Stimulated activated effector memory CD8-positive, alpha-beta T cell treated with anti-CD3 and anti-CD28 coated beads, Interleukin-12 subunit alpha, Interleukin-12 subunit beta, amount 100 ng/mL, for 72 hours (primary cell): Measurements from ENCODE around the gene ADCY10.
"Not testable (repeated sequence)": the region's sequence is repeated elsewhere in the genome, so short reads cannot be mapped to it uniquely, and the experiment has no call there.

Experiments used
- ATAC-seq: fragments of 150-1000 bp; cut with Tn5 transposase; 2 replicates; pipeline ENCODE4 v1.10.0; 2021
- DNase-seq, 2 donors: peaks; one replicate each; pipeline ENCODE4 v3.0.0; 2021 to 2022; ENCODE audit warnings: low spot score in 2 of 2
- H3K27ac Mint-ChIP-seq: one replicate; pipeline ENCODE4 v1.8.0; 2022; ENCODE audit warnings: mild to moderate bottlenecking, mixed read lengths
- H3K36me3 Mint-ChIP-seq: one replicate; pipeline ENCODE4 v1.8.0; 2022; ENCODE audit warnings: mild to moderate bottlenecking, mixed read lengths
- H3K4me1 Mint-ChIP-seq: one replicate; pipeline ENCODE4 v1.8.0; 2022; ENCODE audit warnings: mixed read lengths
- H3K4me3 Mint-ChIP-seq: one replicate; pipeline ENCODE4 v1.8.0; 2022; ENCODE audit warnings: mild to moderate bottlenecking, mixed read lengths
- H3K9me3 Mint-ChIP-seq: one replicate; pipeline ENCODE4 v1.8.0; 2022; ENCODE audit warnings: mixed read lengths

Gene ADCY10

DNA sequence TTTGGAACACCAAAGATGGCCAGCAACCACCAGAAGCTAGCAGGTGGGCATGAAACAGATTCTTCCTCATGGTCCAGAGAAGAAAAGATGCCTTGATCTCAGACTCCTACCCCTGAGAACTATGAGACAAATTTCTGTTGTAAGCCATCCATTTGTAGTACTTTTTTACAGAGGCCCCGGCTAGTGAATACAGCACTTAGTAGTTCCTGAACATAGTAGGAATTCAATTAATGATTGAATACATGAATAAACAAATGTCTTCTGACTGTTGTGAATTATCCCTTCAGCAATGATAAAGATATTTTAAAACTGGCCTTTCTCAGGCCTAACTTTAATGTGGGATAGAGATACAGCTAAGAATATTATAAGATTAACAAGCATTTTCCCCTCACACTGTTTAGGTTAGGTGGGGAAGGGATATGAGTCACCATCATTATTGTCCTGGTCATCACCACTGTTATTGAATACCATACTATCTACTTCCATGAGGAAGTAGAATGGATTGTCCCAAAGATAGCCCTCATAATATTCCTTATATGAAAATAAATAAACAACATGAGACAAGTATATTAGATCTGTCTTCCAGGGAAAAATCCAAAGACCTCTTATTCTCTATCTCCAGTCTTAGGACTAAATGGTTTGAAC lies 51.4 kb downstream of the ADCY10 start:
- ATAC-seq: no peak
- no peak overlapping the region for H3K27ac Mint-ChIP-seq
- H3K9me3 Mint-ChIP-seq: no peaks in the 10 kb centered on the region
- H3K4me1 Mint-ChIP-seq: no peaks in the 10 kb centered on the region
- no peak overlapping the region for H3K4me3 Mint-ChIP-seq
- no peaks in the 10 kb centered on the region for H3K36me3 Mint-ChIP-seq
- no peak for DNase-seq

DNA sequence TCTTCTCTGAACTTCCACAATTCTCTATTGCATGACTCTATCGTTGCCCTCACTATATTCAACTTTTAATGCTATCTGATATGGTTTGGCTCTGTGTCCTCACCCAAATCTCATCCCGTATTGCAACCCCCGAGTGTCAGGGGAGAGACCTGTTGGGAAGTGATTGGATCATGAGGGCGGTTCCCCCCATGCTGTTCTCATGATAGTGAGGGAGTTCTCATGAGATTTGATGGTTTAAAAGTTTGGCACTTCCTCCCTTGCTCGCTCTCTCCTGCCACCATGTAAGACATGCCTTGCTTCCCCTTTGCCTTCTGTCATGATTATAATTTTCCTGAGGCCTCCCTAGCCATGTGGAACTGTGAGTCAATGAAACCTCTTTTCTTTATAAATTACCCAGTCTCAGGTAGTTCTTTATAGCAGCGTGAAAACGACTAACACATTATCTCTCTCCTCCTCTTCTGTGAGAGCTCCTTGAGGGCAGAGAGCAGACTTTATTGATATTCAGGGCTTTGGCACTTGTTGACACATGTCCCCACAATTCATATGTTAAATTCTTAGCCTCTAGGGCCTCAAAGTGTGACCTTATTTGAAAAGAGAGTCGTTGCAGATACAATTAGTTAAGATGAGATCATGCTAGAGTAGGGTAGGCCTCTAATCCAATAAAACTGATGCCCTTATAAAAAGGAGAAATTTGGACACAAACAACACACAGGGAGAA lies 52.1 kb downstream of the ADCY10 start:
- no peaks in the 10 kb centered on the region for H3K4me1 Mint-ChIP-seq
- no peak overlapping the region for H3K27ac Mint-ChIP-seq
- H3K4me3 Mint-ChIP-seq: no peak overlapping the region
- H3K36me3 Mint-ChIP-seq: no peaks in the 10 kb centered on the region
- ATAC-seq: no peak
- no peaks in the 10 kb centered on the region for H3K9me3 Mint-ChIP-seq
- no peak for DNase-seq

DNA sequence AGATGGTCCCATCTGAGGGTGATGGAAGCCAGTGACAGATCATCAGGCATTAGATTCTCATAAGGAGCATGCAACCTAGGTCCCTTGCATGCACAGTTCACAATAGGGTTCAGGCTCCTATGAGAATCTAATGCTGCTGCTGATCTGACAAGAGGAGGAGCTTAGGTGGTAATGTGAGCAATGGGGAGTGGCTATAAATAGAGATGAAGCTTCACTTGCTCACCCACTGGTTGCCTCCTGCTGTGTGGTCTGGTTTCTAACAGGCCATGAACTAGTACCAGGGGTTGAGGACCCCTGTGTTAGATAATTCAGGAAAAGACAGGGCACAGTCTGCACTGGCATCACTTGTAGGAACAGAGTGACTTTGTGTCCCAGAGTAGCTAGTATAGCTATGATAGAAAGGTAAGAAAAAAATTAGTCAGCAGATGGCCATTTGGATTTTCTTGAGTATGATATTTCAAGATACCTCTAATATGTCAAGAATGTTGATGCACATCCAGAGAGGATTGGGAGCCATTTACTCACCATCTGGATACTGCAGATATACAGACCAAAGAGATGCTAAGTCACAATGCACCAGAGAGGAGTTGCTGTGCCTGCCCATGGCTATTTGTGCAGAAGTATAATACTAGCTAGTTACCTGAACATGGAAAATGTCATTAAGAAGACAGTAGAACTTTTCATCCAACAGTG lies 53.6 kb downstream of the ADCY10 start:
- ATAC-seq (no peak), DNase-seq (no peak)
- Mint-ChIP-seq H3K27ac (no peak overlapping the region), H3K9me3 (no peaks in the 10 kb centered on the region), H3K4me1 (no peaks in the 10 kb centered on the region), H3K36me3 (no peaks in the 10 kb centered on the region), H3K4me3 (no peak overlapping the region)

GRCh38 chr1:167856711-167857418 lies 57.1 kb downstream of the ADCY10 start:
- Mint-ChIP-seq H3K4me1 (no peaks in the 10 kb centered on the region), H3K36me3 (no peaks in the 10 kb centered on the region), H3K9me3 (no peaks in the 10 kb centered on the region), H3K27ac (no peak overlapping the region), H3K4me3 (no peak overlapping the region)
- DNase-seq (no peak), ATAC-seq (no peak)

- ATAC-seq (no peak), DNase-seq (no peak)
- Mint-ChIP-seq H3K36me3 (no peaks in the 10 kb centered on the region), H3K27ac (no peak overlapping the region), H3K4me1 (no peaks in the 10 kb centered on the region), H3K4me3 (no peak overlapping the region), H3K9me3 (no peaks in the 10 kb centered on the region)
These were observed 59.8 kb downstream of the ADCY10 start for GRCh38 chr1:167854184-167854583.

DNA sequence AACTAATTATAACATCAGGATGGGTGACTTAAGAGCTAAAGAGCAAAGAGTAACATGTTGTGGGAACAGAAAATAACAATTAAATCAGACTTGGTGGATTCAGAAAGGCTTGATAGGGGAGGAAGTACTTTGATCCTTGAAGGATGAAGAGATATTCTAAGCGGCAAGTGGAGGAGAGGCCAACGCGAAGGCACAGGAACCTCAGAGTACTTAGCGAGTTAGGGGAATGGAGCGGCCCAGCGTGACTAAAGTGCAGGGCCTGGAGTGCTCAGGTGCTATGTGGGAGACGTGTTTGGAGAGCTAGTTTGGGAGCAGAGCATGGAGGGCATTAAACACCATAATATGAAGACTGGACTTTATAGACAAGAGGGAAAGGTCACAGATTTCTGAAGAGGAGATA lies 64.3 kb downstream of the ADCY10 start:
- no peaks in the 10 kb centered on the region for H3K36me3 Mint-ChIP-seq
- H3K4me1 Mint-ChIP-seq: no peaks in the 10 kb centered on the region
- ATAC-seq (no peak), DNase-seq (no peak)
- no peaks in the 10 kb centered on the region for H3K9me3 Mint-ChIP-seq
- H3K4me3 Mint-ChIP-seq: no peak overlapping the region
- H3K27ac Mint-ChIP-seq: no peak overlapping the region

- Mint-ChIP-seq H3K27ac (no peak overlapping the region), H3K4me3 (no peak overlapping the region), H3K4me1 (no peaks in the 10 kb centered on the region), H3K36me3 (no peaks in the 10 kb centered on the region), H3K9me3 (no peaks in the 10 kb centered on the region)
- no peak for DNase-seq
- no peak for ATAC-seq
These were observed 71.1 kb downstream of the ADCY10 start for GRCh38 chr1:167842872-167843271.

GRCh38 chr1:167841530-167841929 lies 72.4 kb downstream of the ADCY10 start:
- Mint-ChIP-seq H3K36me3 (no peaks in the 10 kb centered on the region), H3K9me3 (no peaks in the 10 kb centered on the region), H3K27ac (no peak overlapping the region), H3K4me3 (no peak overlapping the region), H3K4me1 (no peaks in the 10 kb centered on the region)
- no peak for DNase-seq
- no peak for ATAC-seq

- Mint-ChIP-seq H3K9me3 (no peaks in the 10 kb centered on the region), H3K36me3 (no peaks in the 10 kb centered on the region), H3K4me1 (no peaks in the 10 kb centered on the region), H3K27ac (no peak overlapping the region), H3K4me3 (no peak overlapping the region)
- no peak for ATAC-seq
- no peak for DNase-seq
These were observed 74.9 kb downstream of the ADCY10 start for GRCh38 chr1:167839009-167839408.

GRCh38 chr1:167837326-167837725 lies 76.6 kb downstream of the ADCY10 start:
- no peak for ATAC-seq
- no peak overlapping the region for H3K27ac Mint-ChIP-seq
- no peak for DNase-seq
- H3K4me3 Mint-ChIP-seq: no peak overlapping the region
- H3K36me3 Mint-ChIP-seq: no peaks in the 10 kb centered on the region
- no peaks in the 10 kb centered on the region for H3K9me3 Mint-ChIP-seq
- no peaks in the 10 kb centered on the region for H3K4me1 Mint-ChIP-seq

DNA sequence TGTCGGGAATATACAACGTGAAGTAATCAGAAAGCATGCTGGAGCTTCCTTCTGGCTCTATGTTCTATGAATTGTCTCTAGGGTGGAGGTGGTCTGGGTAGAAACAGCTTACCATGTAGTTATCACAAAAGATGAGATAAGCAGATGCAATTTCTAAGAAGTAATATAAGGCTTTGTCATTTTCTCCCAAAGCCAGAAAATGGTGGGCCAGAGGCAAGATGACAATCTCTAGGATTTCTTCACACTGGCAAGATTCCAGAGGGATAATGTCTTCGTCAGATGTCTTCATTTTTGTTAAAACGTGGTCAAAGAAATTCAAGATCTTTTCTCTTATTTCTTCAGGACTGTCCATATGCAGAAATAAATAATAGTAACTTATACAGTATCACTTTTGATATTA lies 77.7 kb downstream of the ADCY10 start:
- H3K27ac Mint-ChIP-seq: no peak overlapping the region
- DNase-seq (no peak), ATAC-seq (no peak)
- H3K36me3 Mint-ChIP-seq: no peaks in the 10 kb centered on the region
- H3K4me1 Mint-ChIP-seq: no peaks in the 10 kb centered on the region
- no peak overlapping the region for H3K4me3 Mint-ChIP-seq
- no peaks in the 10 kb centered on the region for H3K9me3 Mint-ChIP-seq

DNA sequence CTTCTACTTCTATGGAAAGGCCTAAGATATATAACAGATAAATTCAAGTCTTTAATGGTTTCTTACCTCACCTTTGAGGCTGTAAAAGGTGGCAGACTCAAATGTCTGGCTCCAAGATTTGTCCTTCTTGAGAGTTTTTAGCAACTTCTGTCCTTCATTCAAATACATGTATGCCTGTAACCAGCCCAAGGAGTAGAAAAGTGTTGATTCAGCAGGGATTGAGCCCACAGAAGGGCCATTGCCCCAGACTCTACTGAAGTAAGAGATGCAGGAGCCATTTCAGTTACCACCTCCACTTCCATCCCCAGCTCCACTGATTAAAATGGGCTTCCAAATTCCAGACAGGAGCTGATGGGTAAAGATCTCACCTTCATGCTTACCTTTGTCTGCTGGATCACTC lies 80.0 kb downstream of the ADCY10 start:
- no peaks in the 10 kb centered on the region for H3K36me3 Mint-ChIP-seq
- H3K27ac Mint-ChIP-seq: no peak overlapping the region
- DNase-seq: no peak
- no peaks in the 10 kb centered on the region for H3K4me1 Mint-ChIP-seq
- H3K4me3 Mint-ChIP-seq: no peak overlapping the region
- no peaks in the 10 kb centered on the region for H3K9me3 Mint-ChIP-seq
- no peak for ATAC-seq

DNA sequence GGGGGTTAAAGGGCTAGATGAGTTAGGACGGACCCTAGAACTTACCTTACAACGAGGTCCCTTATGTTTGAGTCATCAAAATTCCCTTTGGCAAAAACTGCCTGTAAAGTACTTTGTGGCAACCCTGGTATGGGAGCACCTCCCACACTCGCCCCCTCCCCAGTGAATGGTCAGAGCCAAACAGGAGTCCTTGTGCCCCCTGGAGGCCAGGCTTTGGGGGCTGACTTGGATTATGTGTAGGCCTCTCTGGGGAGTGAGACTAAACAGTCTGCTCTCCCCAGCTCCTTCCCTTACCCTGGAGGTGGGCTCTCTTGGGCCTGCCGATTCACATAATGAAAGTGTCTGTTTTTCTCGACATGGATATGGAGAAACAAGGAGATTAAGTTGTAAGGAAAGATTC lies 81.2 kb downstream of the ADCY10 start:
- Mint-ChIP-seq H3K27ac (no peak overlapping the region), H3K9me3 (no peaks in the 10 kb centered on the region), H3K36me3 (no peaks in the 10 kb centered on the region), H3K4me1 (no peaks in the 10 kb centered on the region), H3K4me3 (no peak overlapping the region)
- DNase-seq (no peak), ATAC-seq (no peak)

DNA sequence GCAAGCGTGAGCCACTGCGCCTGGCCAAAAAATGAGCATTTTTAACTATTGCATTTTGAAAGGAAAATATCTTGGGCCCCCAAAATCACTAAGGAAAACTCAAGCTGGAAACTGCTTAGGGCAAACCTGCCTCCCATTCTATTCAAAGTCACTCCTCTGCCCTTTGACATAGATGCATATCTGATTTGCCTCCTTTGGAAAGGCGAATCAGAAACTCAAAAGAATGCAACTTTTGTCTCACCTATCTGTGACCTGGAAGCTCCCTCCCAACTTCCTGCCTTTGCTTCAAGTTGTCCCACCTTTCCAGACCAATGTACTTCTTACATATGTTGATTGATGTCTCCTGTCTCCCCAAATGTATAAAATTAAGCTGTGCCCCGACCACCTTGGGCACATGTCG lies 83.3 kb downstream of the ADCY10 start:
- not testable (repeated sequence) for H3K9me3 Mint-ChIP-seq, H3K27ac Mint-ChIP-seq, H3K4me1 Mint-ChIP-seq, DNase-seq, H3K36me3 Mint-ChIP-seq, H3K4me3 Mint-ChIP-seq, ATAC-seq

DNA sequence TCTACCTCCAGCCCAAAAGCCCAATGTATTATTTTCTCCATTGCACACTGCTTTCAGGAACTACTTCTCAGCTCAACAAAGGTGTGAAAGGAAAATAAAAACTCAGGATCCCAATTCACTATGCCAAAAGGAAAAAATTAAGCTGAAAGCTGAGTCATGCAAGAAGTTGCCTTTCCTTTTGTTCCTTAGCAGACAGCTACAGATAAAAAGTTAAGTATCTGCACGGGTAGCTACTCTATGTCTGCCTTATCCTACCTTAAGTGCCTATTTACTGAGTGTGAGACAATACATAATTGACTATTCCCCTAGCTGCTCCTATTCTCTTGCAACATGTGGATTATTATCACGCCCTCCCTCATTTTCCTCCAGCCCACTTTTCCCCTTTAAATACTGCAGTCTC lies 84.1 kb downstream of the ADCY10 start:
- Mint-ChIP-seq H3K9me3 (no peaks in the 10 kb centered on the region), H3K4me3 (no peak overlapping the region), H3K27ac (no peak overlapping the region), H3K36me3 (no peaks in the 10 kb centered on the region), H3K4me1 (no peaks in the 10 kb centered on the region)
- DNase-seq (no peak), ATAC-seq (no peak)
